RWPE1 (cell line): ENCODE data around the gene NAGS.

Experiments
- CTCF ChIA-PET: fragments of 350-600 bp; sonication (Branson Sonifier 250); formaldehyde crosslinking; extraction: SDS; loops from one replicate; lab custom pipeline; 2021; lab: Yijun Ruan, JAX
- POLR2A ChIA-PET: fragments of 400-600 bp; formaldehyde crosslinking; extraction: SDS; loops from one replicate; lab custom pipeline; 2020; ENCODE audit warnings: antibody characterized with exemption; ENCODE audit not compliant: low non-redundant PET; lab: Yijun Ruan, JAX
- DNase-seq: peaks from one replicate; pipeline ENCODE4 v3.0.0; 2012; ENCODE audit warnings: low spot score
- H3K27ac ChIP-seq: fragments of 450-650 bp; 2 replicates; pipeline ENCODE4 v1.5.1; 2017
- CTCF ChIP-seq: fragments of 450-650 bp; conservative IDR thresholded peaks from 2 replicates; pipeline ENCODE4 v1.5.1; 2017; ENCODE audit warnings: low read depth, mild to moderate bottlenecking

NAGS gene

GRCh38 chr17:43978078-43978477, 26.3 kb upstream of the NAGS start:
- H3K27ac ChIP-seq: no peak overlapping the region
- POLR2A ChIA-PET: no interaction called here
- no peak for DNase-seq
- CTCF ChIA-PET: no interaction called here
- no peak for TF ChIP-seq CTCF

- H3K27ac ChIP-seq: no peak overlapping the region
- POLR2A ChIA-PET: no interaction called here
- CTCF ChIA-PET: interaction anchor here (0.7 to 1.1 kb wide), 3 partner anchors 17 to 62 kb away, joined by 3 to 9 read pairs (median 3); no protein-coding TSS in a partner anchor
- TF ChIP-seq CTCF: no peak
- DNase-seq: no peak
Measured at GRCh38 chr17:43979011-43979410, 25.4 kb upstream of the NAGS start.

GRCh38 chr17:43979671-43980070, 24.8 kb upstream of the NAGS start:
- ChIA-PET CTCF (interaction anchor here (0.6 to 1.1 kb wide), 5 partner anchors 16 to 157 kb away, joined by 3 to 9 read pairs (median 3); no protein-coding TSS in a partner anchor), POLR2A (no interaction called here)
- no peak for TF ChIP-seq CTCF

GRCh38 chr17:43982171-43982570, 22.3 kb upstream of the NAGS start:
- DNase-seq: no peak
- no peak for TF ChIP-seq CTCF
- ChIA-PET POLR2A (no interaction called here), CTCF (interaction anchor here (0.7 to 1.8 kb wide), 2 partner anchors 38 to 52 kb away, joined by 3 to 4 read pairs; no protein-coding TSS in a partner anchor)
- H3K27ac ChIP-seq: no peak overlapping the region

More at GRCh38 chr17:43979671-43980070, 24.8 kb upstream of the NAGS start:
- DNase-seq: no peak
- H3K27ac ChIP-seq: no peak overlapping the region

GRCh38 chr17:43983196-43983514, 21.3 kb upstream of the NAGS start:
- CTCF ChIA-PET: interaction anchor here (1.1 to 1.8 kb wide), 3 partner anchors 12 to 105 kb away, joined by 3 to 5 read pairs (median 4); no protein-coding TSS in a partner anchor
- POLR2A ChIA-PET: no interaction called here
- H3K27ac ChIP-seq: no peak overlapping the region
- no peak for TF ChIP-seq CTCF
- DNase-seq: no peak

- DNase-seq: no peak
- POLR2A ChIA-PET: no interaction called here
- no peak for TF ChIP-seq CTCF
- CTCF ChIA-PET: interaction anchor here (1.1 to 1.8 kb wide), 3 partner anchors 12 to 106 kb away, joined by 3 to 5 read pairs (median 4); no protein-coding TSS in a partner anchor
- no peak overlapping the region for H3K27ac ChIP-seq
Measured at GRCh38 chr17:43983515-43984411, 20.7 kb upstream of the NAGS start.
